ENCODE measurements around the gene RPL5.

Gene RPL5

DNA sequence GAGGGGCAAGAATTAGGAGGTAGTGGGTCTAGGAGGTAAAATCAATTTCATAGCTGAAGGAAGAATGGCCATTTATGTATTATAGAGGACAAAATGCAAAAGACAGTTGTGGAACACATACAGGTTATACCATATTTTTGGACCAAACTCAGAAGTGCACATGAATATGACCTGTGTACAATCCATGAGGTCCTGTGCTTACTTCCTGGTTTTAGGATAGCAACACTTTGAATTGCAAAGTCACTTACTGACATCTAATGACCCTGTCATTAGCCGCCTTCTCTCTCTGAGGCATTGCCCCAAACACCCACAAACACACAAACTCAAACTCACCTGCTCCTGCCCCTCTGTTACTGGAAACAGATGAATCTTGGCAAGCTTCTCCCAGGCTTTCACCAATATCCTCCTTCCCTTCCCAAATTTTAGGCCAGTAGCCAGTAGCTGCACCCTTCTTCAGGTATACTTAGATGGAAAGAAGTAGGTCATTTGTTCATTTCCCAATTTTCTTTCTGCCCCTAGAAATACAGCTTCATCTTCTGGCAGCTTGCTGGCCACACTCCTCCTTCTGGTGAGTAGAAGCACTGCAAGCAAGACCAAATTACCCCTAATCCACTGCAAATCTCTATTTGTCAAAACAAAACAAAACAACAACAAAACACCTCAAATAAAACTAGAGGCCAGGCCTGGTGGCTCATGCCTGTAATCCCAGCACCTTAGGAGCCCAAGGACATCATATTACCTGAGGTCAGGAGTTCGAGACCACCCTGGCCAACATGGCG lies 13.7 kb upstream of the RPL5 start:
- Histone ChIP-seq H3K36me3 (ENCODE audit: control insufficient read depth in 2 of 2, insufficient read depth in 1 of 2, low read length in 2 of 2) (no peaks in the 10 kb centered on the region), H3K4me3 (ENCODE audit: low read depth, low read length) (no peak overlapping the region), H3K4me1 (ENCODE audit: control insufficient read depth, insufficient read depth, low read length) (no peaks in the 10 kb centered on the region), H3K9me3 (ENCODE audit: control insufficient read depth, insufficient read depth, low read depth, low read length) (no peaks in the 10 kb centered on the region), H3K27ac (ENCODE audit: extremely low read depth, low read depth, low read length) (no peak overlapping the region)
- TF ChIP-seq CTCF (tag by site-specific recombination; IDR thresholded peaks at IDR 0.05) (peak; percentile 27; the same call in 1 of the 2 replicates), ZNF654 (tag by site-specific recombination; IDR thresholded peaks at IDR 0.05; ENCODE audit: low read depth) (peak; percentile 16; the same call in 1 of the 2 replicates), ZBTB1 (tag by site-specific recombination; IDR thresholded peaks at IDR 0.05) (no peak), ZNF341 (tag by site-specific recombination; IDR thresholded peaks at IDR 0.05; ENCODE audit: low read depth) (no peak), PRDM2 (tag by site-specific recombination; IDR thresholded peaks at IDR 0.05; ENCODE audit: borderline replicate concordance) (no peak), ZNF202 (tag by site-specific recombination; IDR thresholded peaks at IDR 0.05; ENCODE audit: borderline replicate concordance) (no peak), ZNF404 (tag by site-specific recombination; IDR thresholded peaks at IDR 0.05) (no peak), ZNF335 (tag by site-specific recombination; conservative IDR thresholded peaks at IDR 0.05) (0 out of 2 replicates have a peak, but pooled peaks have one; percentile 25)
- TF ChIP-seq, protein P1, sequence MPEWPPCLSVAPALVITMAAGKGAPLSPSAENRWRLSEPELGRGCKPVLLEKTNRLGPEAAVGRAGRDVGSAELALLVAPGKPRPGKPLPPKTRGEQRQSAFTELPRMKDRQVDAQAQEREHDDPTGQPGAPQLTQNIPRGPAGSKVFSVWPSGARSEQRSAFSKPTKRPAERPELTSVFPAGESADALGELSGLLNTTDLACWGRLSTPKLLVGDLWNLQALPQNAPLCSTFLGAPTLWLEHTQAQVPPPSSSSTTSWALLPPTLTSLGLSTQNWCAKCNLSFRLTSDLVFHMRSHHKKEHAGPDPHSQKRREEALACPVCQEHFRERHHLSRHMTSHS (tag by site-specific recombination; IDR thresholded peaks at IDR 0.05): no peak
- ChIA-PET CTCF (interaction anchor here (0.5 to 2.6 kb wide), 33 partner anchors 10 to 1019 kb away, joined by 3 to 32 read pairs (median 4); partner anchors contain the start of genes EVI5 and RPL5), POLR2A (interaction anchor here (1.4 to 2.6 kb wide), 2 partner anchors 14 to 33 kb away, joined by 4 to 19 read pairs; partner anchors contain the start of genes EVI5 and RPL5)

- TF ChIP-seq ZSCAN16 (tag by site-specific recombination; IDR thresholded peaks at IDR 0.05) (no peak), FEZF1 (tag by site-specific recombination; IDR thresholded peaks at IDR 0.05) (no peak), MEIS1 (CRISPR knock-in tag; IDR thresholded peaks at IDR 0.05; ENCODE audit: borderline replicate concordance) (no peak), ZNF670 (tag by site-specific recombination; IDR thresholded peaks at IDR 0.05; ENCODE audit: low read depth) (no peak), ZNF157 (tag by site-specific recombination; IDR thresholded peaks at IDR 0.05) (no peak), ZNF558 (tag by site-specific recombination; IDR thresholded peaks at IDR 0.05) (no peak), GFI1B (tag by site-specific recombination; IDR thresholded peaks at IDR 0.05) (no peak)
- TF ChIP-seq, protein P2, sequence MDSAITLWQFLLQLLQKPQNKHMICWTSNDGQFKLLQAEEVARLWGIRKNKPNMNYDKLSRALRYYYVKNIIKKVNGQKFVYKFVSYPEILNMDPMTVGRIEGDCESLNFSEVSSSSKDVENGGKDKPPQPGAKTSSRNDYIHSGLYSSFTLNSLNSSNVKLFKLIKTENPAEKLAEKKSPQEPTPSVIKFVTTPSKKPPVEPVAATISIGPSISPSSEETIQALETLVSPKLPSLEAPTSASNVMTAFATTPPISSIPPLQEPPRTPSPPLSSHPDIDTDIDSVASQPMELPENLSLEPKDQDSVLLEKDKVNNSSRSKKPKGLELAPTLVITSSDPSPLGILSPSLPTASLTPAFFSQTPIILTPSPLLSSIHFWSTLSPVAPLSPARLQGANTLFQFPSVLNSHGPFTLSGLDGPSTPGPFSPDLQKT (IDR thresholded peaks at IDR 0.05; ENCODE audit: borderline replicate concordance, low read depth, low read length): no peak
- TF ChIP-seq, protein P3, sequence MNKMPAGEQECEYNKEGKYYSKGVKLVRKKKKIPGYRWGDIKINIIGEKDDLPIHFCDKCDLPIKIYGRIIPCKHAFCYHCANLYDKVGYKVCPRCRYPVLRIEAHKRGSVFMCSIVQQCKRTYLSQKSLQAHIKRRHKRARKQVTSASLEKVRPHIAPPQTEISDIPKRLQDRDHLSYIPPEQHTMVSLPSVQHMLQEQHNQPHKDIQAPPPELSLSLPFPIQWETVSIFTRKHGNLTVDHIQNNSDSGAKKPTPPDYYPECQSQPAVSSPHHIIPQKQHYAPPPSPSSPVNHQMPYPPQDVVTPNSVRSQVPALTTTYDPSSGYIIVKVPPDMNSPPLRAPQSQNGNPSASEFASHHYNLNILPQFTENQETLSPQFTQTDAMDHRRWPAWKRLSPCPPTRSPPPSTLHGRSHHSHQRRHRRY (tag by site-specific recombination; IDR thresholded peaks at IDR 0.05): no peak
- POLR2A ChIA-PET: interaction anchor here (2.6 kb wide), 1 partner anchor 12 kb away, joined by 19 read pairs; the partner anchor contains the start of gene RPL5
- Histone ChIP-seq H3K4me1 (ENCODE audit: control insufficient read depth, insufficient read depth, low read length) (no peaks in the 10 kb centered on the region), H3K36me3 (ENCODE audit: control insufficient read depth in 2 of 2, insufficient read depth in 1 of 2, low read length in 2 of 2) (no peaks in the 10 kb centered on the region), H3K27ac (ENCODE audit: extremely low read depth, low read depth, low read length) (no peak overlapping the region), H3K9me3 (ENCODE audit: control insufficient read depth, insufficient read depth, low read depth, low read length) (no peaks in the 10 kb centered on the region), H3K4me3 (ENCODE audit: low read depth, low read length) (no peak overlapping the region)
- CTCF ChIA-PET: interaction anchor here (0.6 to 2.2 kb wide), 4 partner anchors 12 to 71 kb away, joined by 4 to 32 read pairs (median 8); partner anchors contain the start of gene RPL5
These were observed 11.8 kb upstream of the RPL5 start for GRCh38 chr1:92820024-92820423.
